Progenitor cell of endocrine pancreas (in vitro differentiated cells): ENCODE measurements around the gene IDUA. TPM values are rescaled to one million over a fixed set of nuclear protein-coding genes. Genes with fewer than 3 reads are reported as not detected.
"Not testable (repeated sequence)": the region's sequence is repeated elsewhere in the genome, so short reads cannot be mapped to it uniquely, and the experiment has no call there.

ENCODE experiments used
- DNase-seq: peaks from one replicate; pipeline ENCODE4 v3.0.0; 2021; ENCODE audit warnings: low spot score; ENCODE audit not compliant: unreplicated experiment
- H3K27ac Mint-ChIP-seq: 2 replicates; pipeline ENCODE4 v1.8.0; 2021; ENCODE audit warnings: mild to moderate bottlenecking, moderate library complexity, mixed read lengths
- H3K27me3 Mint-ChIP-seq: 2 replicates; pipeline ENCODE4 v1.8.0; 2021; ENCODE audit warnings: mixed read lengths
- H3K36me3 Mint-ChIP-seq: 2 replicates; pipeline ENCODE4 v1.8.0; 2022; ENCODE audit warnings: mixed read lengths; ENCODE audit not compliant: insufficient read depth
- H3K4me1 Mint-ChIP-seq: 2 replicates; pipeline ENCODE4 v1.8.0; 2021; ENCODE audit warnings: low read depth, mixed read lengths
- H3K4me3 Mint-ChIP-seq: 2 replicates; pipeline ENCODE4 v1.8.0; 2021; ENCODE audit warnings: low read depth, mild to moderate bottlenecking, moderate library complexity, mixed read lengths
- H3K9me3 Mint-ChIP-seq: 2 replicates; pipeline ENCODE4 v1.8.0; 2021; ENCODE audit warnings: low read depth, mixed read lengths
- total RNA-seq: library from RNA; stranded (reverse); gene quantifications from 2 replicates; pipeline ENCODE4 v1.2.1, GENCODE V29; 2021
- TF ChIP-seq, protein P1 (sequence below): fragments of 200-600 bp; sonication (generic); IDR thresholded peaks from one replicate; pipeline ENCODE4 v1.5.0; 2021; ENCODE audit warnings: antibody characterized with exemption, mild to moderate bottlenecking; ENCODE audit not compliant: unreplicated experiment

Gene IDUA
- total RNA-seq, 1 donor from 2014 or later = 87.0 TPM

DNA sequence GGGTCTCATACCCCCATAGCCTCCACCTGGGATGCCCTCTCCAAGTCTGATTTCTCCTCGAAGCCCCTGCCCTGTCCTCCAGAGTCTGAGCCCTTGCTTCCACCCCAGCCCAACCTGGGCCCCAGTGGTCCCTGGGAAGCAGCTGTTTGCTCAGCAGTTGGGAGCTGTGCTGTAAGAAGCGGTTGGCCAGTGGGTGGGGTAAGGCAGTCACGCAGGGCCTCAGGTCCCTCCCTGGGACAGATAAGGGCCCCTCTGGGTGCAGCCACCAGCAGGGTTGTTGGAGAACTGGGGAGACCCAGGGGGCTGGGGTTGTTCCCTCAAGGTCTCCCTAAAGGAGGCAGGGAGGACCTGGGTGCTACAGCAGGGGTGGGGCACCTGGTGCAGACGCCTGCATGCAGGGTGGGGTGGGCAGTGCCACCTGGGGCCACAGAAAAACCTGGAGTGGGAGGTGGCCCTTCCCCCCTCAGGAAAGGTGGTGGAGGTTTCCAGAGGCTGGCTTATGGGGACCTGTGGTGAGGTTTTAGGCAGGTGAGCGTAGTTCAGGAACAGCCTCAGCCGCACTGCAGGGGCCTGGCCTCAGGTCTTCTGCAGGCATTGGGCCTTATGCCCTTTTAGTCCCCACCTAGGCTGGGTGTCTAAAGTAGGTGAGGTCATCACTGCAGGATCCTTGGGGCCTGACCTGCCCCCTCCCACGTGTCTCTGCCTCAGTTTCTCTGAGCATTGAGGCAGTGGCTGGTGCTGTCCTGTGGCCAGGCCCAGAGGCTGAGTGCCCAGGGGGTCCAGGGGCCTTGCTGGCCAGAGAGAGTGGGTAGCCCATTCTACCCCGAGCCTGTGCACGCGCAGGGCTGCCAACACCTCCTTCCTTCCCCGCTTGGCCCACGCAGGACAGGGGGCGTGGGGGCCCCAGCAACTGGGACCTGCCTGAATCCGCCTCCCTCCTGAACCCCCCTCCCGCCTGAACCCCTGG lies 9.5 kb downstream of the IDUA start:
- TF ChIP-seq, protein P1, sequence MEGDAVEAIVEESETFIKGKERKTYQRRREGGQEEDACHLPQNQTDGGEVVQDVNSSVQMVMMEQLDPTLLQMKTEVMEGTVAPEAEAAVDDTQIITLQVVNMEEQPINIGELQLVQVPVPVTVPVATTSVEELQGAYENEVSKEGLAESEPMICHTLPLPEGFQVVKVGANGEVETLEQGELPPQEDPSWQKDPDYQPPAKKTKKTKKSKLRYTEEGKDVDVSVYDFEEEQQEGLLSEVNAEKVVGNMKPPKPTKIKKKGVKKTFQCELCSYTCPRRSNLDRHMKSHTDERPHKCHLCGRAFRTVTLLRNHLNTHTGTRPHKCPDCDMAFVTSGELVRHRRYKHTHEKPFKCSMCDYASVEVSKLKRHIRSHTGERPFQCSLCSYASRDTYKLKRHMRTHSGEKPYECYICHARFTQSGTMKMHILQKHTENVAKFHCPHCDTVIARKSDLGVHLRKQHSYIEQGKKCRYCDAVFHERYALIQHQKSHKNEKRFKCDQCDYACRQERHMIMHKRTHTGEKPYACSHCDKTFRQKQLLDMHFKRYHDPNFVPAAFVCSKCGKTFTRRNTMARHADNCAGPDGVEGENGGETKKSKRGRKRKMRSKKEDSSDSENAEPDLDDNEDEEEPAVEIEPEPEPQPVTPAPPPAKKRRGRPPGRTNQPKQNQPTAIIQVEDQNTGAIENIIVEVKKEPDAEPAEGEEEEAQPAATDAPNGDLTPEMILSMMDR = no peak
- DNase-seq = no peak
- peaks cover 27% of the 10 kb centered on the region for H3K27me3 Mint-ChIP-seq
- H3K36me3 Mint-ChIP-seq = no peaks in the 10 kb centered on the region
- no peak overlapping the region for H3K4me3 Mint-ChIP-seq
- H3K9me3 Mint-ChIP-seq = no peaks in the 10 kb centered on the region
- H3K4me1 Mint-ChIP-seq = peaks cover 13% of the 10 kb centered on the region
- no peak overlapping the region for H3K27ac Mint-ChIP-seq

DNA sequence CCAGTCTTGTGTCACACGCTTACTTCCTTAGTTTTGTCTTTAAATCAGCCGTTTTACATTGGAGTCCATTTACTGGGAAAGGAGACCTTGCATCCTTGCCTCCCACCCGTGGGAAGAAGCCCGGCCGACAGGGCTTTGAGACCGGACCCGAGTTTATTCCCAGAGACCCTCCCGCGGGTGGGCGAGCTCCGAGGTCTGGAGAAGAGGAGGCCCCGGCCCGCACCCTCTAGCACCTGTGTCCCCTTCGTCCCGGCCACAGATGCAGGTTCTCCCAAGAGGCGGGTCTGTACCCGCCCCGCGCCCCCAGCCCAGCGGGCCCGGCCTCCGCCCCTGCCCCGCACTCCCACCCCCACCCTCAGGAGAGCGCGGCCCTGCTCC lies 10.1 kb downstream of the IDUA start:
- H3K9me3 Mint-ChIP-seq = no peaks in the 10 kb centered on the region
- TF ChIP-seq, protein P1 = no peak
- peaks cover 13% of the 10 kb centered on the region for H3K4me1 Mint-ChIP-seq
- no peak for DNase-seq
- H3K36me3 Mint-ChIP-seq = no peaks in the 10 kb centered on the region
- no peak overlapping the region for H3K4me3 Mint-ChIP-seq
- H3K27ac Mint-ChIP-seq = no peak overlapping the region
- peaks cover 32% of the 10 kb centered on the region for H3K27me3 Mint-ChIP-seq

DNA sequence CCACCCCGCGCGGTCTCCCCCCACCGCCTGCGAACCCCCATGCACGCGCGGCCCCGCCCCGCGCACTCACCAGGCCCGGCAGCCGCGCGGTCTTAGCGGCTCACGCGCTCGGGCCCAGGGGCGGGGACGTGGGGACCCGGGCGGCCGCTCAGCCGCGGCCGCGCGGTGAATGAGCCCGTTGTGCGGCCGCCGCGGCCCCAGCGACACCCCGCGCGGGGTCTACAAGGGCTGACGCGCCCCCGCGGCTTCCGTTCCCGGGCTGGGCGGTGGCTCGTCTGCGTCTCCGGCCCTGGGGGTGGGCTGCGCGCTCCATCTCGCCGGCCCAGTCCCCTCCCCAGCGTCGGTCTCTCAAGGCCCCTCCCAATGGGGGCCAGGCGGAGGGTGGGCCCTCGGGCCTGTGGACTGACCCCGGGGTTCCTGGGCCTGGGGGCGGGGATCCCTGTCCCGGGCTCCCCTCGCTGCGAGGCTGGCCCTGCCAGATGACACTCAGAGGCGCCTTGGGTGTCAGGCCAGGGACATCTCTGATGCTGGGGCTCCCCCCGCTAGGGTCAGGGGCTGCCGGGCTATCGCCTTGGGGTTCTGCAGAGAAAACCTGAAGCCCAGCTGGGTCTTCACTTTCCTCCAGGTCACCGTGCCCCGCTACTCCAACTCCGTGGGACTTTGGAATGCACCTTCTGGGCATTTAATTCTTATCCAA lies 10.7 kb downstream of the IDUA start:
- H3K27me3 Mint-ChIP-seq = peaks cover 36% of the 10 kb centered on the region
- no peak for DNase-seq
- TF ChIP-seq, protein P1 = no peak
- H3K4me3 Mint-ChIP-seq = no peak overlapping the region
- H3K4me1 Mint-ChIP-seq = peaks cover 11% of the 10 kb centered on the region
- H3K36me3 Mint-ChIP-seq = no peaks in the 10 kb centered on the region
- no peak overlapping the region for H3K27ac Mint-ChIP-seq
- H3K9me3 Mint-ChIP-seq = no peaks in the 10 kb centered on the region

DNA sequence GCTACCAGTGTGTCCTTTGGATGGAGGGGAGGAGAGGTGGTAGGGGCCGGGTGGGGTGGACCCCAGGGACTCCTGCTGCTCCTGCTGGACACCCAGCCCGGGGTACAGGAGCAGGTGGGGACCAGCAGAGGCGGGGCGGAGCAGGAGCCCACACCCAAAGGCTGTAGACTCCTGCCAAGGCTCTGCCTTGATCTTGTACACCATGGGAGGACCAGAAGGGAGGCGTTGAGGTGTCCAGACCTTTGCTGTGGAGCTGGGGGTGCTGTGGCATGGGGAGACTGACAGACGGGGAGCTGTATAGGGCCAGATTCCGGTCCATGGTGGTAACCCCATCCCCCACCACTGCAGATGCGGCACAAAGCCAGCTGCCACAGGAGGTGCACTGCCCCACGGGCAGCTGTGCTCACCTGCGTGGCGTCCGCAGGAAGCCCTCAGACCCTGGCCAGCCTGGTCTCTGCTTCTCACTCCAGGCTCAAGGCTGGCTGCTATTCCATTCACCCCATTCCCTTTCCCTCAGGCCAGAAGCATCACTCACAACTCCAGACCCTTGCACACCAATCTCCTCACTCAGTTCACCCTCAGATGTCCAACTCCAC lies 11.3 kb downstream of the IDUA start:
- TF ChIP-seq, protein P1 = no peak
- Mint-ChIP-seq H3K36me3 (no peaks in the 10 kb centered on the region), H3K27ac (peak overlapping the region; percentile 43), H3K4me1 (peaks cover 7% of the 10 kb centered on the region), H3K27me3 (peaks cover 36% of the 10 kb centered on the region), H3K9me3 (no peaks in the 10 kb centered on the region), H3K4me3 (no peak overlapping the region)
- DNase-seq = no peak

DNA sequence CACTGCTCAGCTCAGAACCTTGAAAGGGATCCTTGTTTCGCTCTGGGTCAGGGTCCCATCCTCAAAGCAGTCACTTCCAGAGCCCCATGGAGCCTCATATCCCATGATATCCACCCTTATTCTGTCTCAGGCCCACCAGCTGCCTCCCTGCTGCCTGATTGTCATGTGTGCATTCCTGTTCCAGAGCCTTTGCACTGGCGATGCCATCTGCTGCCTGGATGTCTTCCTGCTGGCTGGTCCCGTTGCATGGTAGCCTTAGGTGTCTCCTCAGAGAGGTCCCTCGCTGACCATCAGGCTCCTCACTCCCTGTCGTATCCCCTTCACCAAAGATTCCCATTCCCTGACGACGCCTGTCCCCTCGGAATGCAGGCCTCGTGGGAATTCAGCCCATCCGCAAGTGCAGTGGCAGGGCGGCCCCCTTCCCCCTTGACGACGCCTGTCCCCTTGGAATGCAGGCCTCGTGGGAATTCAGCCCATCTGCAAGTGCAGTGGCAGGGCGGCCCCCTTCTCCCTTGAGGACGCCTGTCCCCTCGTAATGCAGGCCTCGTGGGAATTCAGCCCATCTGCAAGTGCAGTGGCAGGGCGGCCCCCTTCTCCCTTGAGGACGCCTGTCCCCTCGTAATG lies 12.5 kb downstream of the IDUA start:
- peaks cover 40% of the 10 kb centered on the region for H3K27me3 Mint-ChIP-seq
- H3K27ac Mint-ChIP-seq, H3K36me3 Mint-ChIP-seq, DNase-seq, H3K9me3 Mint-ChIP-seq, H3K4me3 Mint-ChIP-seq, H3K4me1 Mint-ChIP-seq: not testable (repeated sequence)
